ENCODE results near the gene MFN2. TPM values are rescaled to one million over a fixed set of nuclear protein-coding genes. Genes with fewer than 3 reads are reported as not detected.

The MFN2 gene
- total and polyA plus RNA-seq, 9 of the 15 experiments (the other 6 are each of a cell fraction or from before 2014, with no cell fraction given), result 10.5 to 158 (median 87.1) TPM

GRCh38 chr1:11979851-11980675, at the start of gene MFN2 (continued):
- TF ChIP-seq MGA (IDR thresholded peaks at IDR 0.05) (peak; percentile 63), ZMIZ1 (IDR thresholded peaks at IDR 0.05; ENCODE audit: low read depth in 2 of 2, low read length in 2 of 2) (peak in 1 of 2 experiments; percentile 63; a peak in 2 of 4 replicates), CHAMP1 (IDR thresholded peaks at IDR 0.05) (no peak), XRCC4 (IDR thresholded peaks at IDR 0.05; ENCODE audit: extremely low read depth, insufficient read depth, insufficient read length) (no peak), RBFOX2 (IDR thresholded peaks at IDR 0.05; ENCODE audit: low read depth, low read length) (peak; percentile 98)
